Measurements from ENCODE around the gene PPFIA1. TPM values are rescaled to one million over a fixed set of nuclear protein-coding genes. Genes with fewer than 3 reads are reported as not detected.

PPFIA1 gene
- total and polyA plus RNA-seq, 2 of the 8 experiments (the other 6 are each of a cell fraction or from before 2014, with no cell fraction given): 44.3 to 73.5 TPM

- Histone ChIP-seq H3K79me1 (ENCODE audit: low read depth, low read length) (peaks cover 5% of the 10 kb centered on the region), H2BK5ac (ENCODE audit: low read depth, low read length) (no peak overlapping the region), H2BK15ac (ENCODE audit: low read length) (no peak overlapping the region), H2BK20ac (ENCODE audit: low read length) (no peak overlapping the region), H2AK5ac (ENCODE audit: low read depth, low read length) (no peak overlapping the region), H3K56ac (replicated peaks; ENCODE audit: insufficient read length, low read depth, low read length) (no peak overlapping the region), H2BK120ac (replicated peaks; ENCODE audit: low read depth, low read length) (no peak overlapping the region), H2BK12ac (ENCODE audit: low read depth, low read length) (no peak overlapping the region), H4K5ac (ENCODE audit: insufficient read length, low read depth, low read length) (no peak overlapping the region), H3K4me1 (replicated peaks in 1 of 4; ENCODE audit: control insufficient read depth in 3 of 4, insufficient read depth in 4 of 4, low read length in 3 of 4) (no peaks in the 10 kb centered on the region), H3K79me2 (ENCODE audit: control insufficient read depth in 1 of 2, insufficient read depth in 2 of 2, low read length in 2 of 2) (peaks cover 0 to 67% of the 10 kb centered on the region in 2 experiments; a peak in 2 of 4 replicates), H3K36me3 (ENCODE audit: control insufficient read depth in 2 of 4, insufficient read depth in 4 of 4, low read length in 3 of 4) (peaks cover 2 to 31% (median 18%) of the 10 kb centered on the region in 4 experiments; a peak in 6 of 8 replicates), H3K27me3 (replicated peaks in 1 of 4; ENCODE audit: control insufficient read depth in 3 of 4, extremely low read depth in 1 of 4, insufficient read depth in 3 of 4, low read length in 3 of 4) (no peaks in the 10 kb centered on the region), H3K14ac (ENCODE audit: insufficient read length) (no peak overlapping the region), H3K9ac (replicated peaks in 1 of 4; ENCODE audit: extremely low read depth in 1 of 4, low read depth in 3 of 4, low read length in 3 of 4) (no peak overlapping the region), H3K23ac (ENCODE audit: insufficient read length) (no peak overlapping the region), H3K18ac (ENCODE audit: extremely low read depth, low read length) (no peak overlapping the region), H3K4me2 (ENCODE audit: insufficient read depth in 1 of 2, low read depth in 2 of 2, low read length in 2 of 2) (no peak overlapping the region), H2AFZ (ENCODE audit: low read length) (no peak overlapping the region), H3K23me2 (ENCODE audit: low read depth, low read length) (no peaks in the 10 kb centered on the region), H3K27ac (ENCODE audit: low read depth, low read length) (no peak overlapping the region), H4K91ac (replicated peaks; ENCODE audit: insufficient read length, low read length) (no peak overlapping the region), H4K8ac (ENCODE audit: extremely low read depth, insufficient read depth, low read length) (no peak overlapping the region), H4K20me1 (replicated peaks in 1 of 2; ENCODE audit: control insufficient read depth in 1 of 2, insufficient read depth in 2 of 2, low read length in 2 of 2) (peaks cover 7 to 11% of the 10 kb centered on the region in 2 experiments), H3K9me3 (ENCODE audit: insufficient read depth in 2 of 2, low read depth in 1 of 2, low read length in 1 of 2) (0 out of 4 replicates have a peak, but pooled peaks cover 0 to 3% of the 10 kb centered on the region in 2 experiments), H3K4ac (replicated peaks; ENCODE audit: insufficient read length, low read depth, low read length) (no peak overlapping the region), H3K4me3 (ENCODE audit: extremely low read depth in 1 of 4, insufficient read depth in 2 of 4, low read depth in 3 of 4, low read length in 4 of 4) (no peak overlapping the region)
- 98% methylated on average over 7 of the region's 7 CpGs; no CpG with 5 or more reads in 1 of the 2 experiments for WGBS, 2 experiments (ENCODE audit: extremely low coverage in 1 of 2, insufficient coverage in 1 of 2, insufficient read length in 1 of 2, insufficient replicate concordance in 2 of 2, low coverage in 1 of 2, low lambda C conversion rate in 2 of 2, missing lambda C conversion rate in 1 of 2)
- CTCF ChIA-PET (ENCODE audit: partially characterized antibody): interaction anchor here (1.0 to 1.8 kb wide), 2 partner anchors 8 to 11 kb away, joined by 3 to 10 read pairs; no protein-coding TSS in a partner anchor
- FAIRE-seq: no peak
- DNase-seq (ENCODE audit: low read depth in 1 of 2, low spot score in 2 of 2): no peak
- TF ChIP-seq ATF3 (IDR thresholded peaks at IDR 0.05; ENCODE audit: insufficient read depth, low read depth, low read length) (no peak), SIX5 (IDR thresholded peaks at IDR 0.05; ENCODE audit: low read depth, low read length) (no peak), TAF7 (optimal IDR thresholded peaks at IDR 0.05; ENCODE audit: borderline replicate concordance, low read depth, low read length) (no peak), EP300 (IDR thresholded peaks at IDR 0.05; ENCODE audit: borderline replicate concordance in 1 of 2, low read depth in 2 of 2, low read length in 2 of 2) (no peak), POU5F1 (IDR thresholded peaks at IDR 0.05; ENCODE audit: low read depth, low read length) (no peak), BACH1 (IDR thresholded peaks at IDR 0.05; ENCODE audit: low read length) (no peak), BCL11A (IDR thresholded peaks at IDR 0.05; ENCODE audit: low read depth in 2 of 2, low read length in 2 of 2) (no peak)
- POLR2A ChIA-PET (ENCODE audit: partially characterized antibody): interaction anchor here (1.2 to 1.8 kb wide), 2 partner anchors 9 to 11 kb away, joined by 3 to 6 read pairs; no protein-coding TSS in a partner anchor
Measured at GRCh38 chr11:70290361-70291065, 20.0 kb downstream of the PPFIA1 start.

Data from H1 (cell line).